COR-L47 (cell line): Measurements from ENCODE around the gene UBA5.

ENCODE experiments used
- DNase-seq: peaks from one replicate; lab custom pipeline; 2025; lab: John Stamatoyannopoulos, UW

Gene UBA5

DNA sequence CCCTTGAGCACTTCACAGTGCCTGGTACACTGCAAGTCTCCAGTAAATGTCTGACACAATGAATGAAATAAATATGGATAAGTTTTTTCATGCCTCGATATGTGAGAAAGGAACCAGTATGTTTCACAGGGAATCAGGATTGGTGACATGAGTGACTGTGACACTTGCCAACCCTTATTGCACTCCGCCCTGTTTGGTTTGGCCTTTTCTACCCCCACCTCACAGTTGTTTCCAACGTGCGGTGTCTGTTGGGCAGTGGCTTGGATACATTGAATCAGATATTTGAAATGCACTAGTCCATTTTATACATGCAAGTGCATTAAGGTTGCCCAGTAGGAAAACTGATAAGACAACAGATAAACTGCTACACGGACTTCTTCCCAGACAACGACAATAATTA, 60.1 kb downstream of the UBA5 start:
- no peak for DNase-seq

DNA sequence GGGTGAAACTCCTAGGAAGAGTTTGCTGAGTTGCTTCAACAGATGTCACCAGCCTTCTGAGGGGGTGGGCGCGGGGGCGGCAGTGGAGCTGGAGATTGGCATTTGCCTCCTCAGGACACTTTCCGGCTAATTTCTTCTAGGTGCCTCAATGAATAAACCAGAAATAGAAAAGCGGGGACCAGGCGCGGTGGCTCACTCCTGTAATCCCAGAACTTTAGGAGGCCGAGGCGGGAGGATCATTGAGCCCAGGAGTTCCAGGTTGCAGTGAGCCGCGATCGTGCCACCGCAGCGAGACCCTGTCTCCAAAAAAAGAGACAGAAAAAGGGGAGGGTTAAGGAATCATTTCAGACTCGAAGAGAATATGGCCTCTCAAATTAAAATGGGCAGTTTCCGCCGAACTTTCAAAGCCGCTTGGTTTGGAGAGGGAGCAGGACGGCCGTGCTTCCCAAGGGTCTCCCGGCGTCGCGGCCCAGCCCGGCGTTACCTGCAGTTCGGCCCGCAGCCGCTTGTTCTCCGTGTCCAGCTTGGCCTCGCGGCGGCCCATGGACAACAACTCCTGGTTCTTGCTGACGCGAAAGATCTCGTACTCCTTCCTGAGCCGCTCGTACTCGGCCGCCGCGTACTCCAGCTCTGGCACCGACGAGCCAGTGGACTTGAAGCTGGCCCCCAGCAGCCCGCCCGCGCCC, 61.5 kb downstream of the UBA5 start:
- DNase-seq, result no peak

DNA sequence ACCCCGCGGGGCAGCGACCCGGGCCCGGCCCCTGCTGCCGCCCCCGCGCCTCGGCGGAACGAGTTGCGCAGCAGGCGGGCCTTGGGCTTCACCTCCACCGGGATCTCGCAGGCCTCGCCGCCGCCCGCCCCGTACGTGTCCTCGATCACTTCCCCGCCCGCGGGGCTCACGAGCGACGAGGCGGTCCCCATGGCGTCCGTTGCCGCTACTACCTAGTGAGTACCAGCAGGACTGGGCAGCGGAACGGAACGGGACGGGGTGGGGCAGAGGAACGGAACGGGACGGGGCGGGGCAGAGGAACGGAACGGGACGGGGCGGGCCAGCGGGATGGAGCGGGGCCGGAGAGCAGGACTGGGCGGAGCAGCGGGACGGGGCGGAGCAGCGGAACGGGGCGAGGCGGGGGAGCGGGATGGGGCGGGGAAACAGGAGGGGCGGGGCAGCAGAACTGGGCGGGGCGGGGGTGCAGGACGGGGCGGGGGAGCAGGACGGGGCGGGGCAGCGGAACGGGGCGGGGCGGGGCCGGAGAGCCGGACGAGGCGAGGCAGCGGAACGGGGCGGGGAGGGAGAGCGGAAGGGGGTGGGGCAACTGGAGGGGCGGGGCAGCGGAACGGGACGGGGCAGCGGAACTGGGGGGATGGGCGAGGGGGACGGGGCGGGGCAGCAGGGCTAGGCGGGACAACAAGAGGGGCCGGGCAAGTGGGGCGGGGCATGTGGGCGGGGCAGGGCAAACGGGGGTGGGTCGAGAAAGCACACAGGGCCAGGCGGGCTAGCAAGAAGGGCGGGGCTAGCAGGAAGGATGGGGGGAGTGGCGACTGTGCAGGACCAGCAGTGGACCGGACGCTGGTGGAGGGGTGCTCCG, 62.3 kb downstream of the UBA5 start, which contains the start of gene NPHP3:
TSS of gene NPHP3 (minus strand) at position 245 of the 859 bp plus-strand sequence. CDS start at position 191, 54 bp downstream.
- DNase-seq, result peak; percentile 85

DNA sequence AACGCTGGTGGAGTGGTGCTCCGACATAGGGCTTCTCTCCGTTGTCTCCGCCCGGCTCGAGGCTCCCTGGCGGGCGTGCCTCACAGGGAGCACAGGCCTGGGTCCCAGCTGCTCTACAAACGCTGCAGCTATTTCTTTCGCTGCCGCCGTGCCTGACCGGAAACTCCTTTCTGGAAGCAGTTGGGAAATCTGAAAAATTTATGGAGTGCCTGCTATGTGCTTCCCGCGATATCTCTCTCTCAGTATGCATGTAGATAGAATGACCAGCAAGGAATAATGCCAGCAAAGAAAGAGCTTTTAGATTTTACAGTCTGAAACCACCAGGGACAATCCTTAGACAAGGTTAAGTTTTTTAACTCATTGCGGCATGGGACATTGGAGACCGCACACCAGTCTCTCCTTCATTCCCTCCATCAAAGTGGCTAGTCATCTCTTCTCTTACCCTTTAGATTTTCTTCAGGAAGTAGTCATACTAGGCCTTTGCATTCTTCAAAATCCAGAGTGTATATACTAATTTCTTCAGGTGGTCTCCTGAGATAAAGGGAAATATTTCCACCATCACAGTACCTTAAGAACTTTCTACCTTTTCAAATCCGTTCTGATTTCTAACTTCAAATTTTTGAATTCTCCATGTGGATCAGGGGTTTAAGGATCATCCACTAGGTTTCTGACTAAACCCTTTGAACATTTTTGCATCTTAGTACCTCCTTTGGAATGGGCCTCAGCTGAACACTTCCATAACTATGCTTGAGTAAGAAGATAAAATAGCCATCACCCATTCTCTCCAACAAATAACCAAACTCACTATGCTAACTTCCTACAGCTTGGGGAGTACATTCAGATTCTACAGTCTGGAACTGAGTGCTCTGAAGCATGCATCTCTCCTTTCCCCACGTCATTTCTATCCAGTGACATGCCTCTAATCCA, 63.2 kb downstream of the UBA5 start:
- no peak for DNase-seq

DNA sequence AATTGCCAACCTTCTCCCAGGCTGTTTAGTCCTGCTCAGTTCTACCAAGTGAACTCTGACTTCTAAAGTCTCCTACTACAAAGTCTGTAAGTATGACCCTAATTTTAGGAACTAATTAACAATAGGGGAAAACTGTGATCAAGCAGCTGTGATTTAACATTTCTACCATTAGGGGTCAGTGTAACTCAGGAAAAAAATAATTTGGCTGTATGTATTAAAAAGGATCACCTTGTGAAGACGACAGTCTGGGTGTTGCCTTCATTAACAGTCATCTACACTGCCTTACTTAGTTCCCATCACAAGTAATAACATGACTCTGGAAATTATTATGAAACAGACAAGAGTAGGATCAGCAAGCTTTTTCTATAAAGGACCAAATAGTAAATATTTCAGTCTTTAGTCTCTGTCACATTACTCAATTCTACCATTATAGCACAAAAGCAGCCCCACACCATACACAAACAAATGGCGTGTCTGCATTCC, 66.3 kb downstream of the UBA5 start:
- peak; percentile 13 for DNase-seq
